ENCODE results near the gene CD209. TPM values are rescaled to one million over a fixed set of nuclear protein-coding genes. Genes with fewer than 3 reads are reported as not detected.

The CD209 gene
- total RNA-seq, 1 donor from 2014 or later, result 8.8 TPM

- TF ChIP-seq CTCF (IDR thresholded peaks at IDR 0.05) (no peak), POLR2AphosphoS5 (IDR thresholded peaks at IDR 0.05; ENCODE audit: insufficient read depth in 1 of 2, low read depth in 1 of 2) (no peak), POLR2A (IDR thresholded peaks at IDR 0.05) (no peak)
- Histone ChIP-seq H3K4me1 (no peaks in the 10 kb centered on the region), H3K36me3 (no peaks in the 10 kb centered on the region), H3K27me3 (peaks cover 7% of the 10 kb centered on the region), H3K27ac (no peak overlapping the region), H3K4me3 (no peak overlapping the region), H3K9me3 (no peaks in the 10 kb centered on the region)
- no peak for DNase-seq (ENCODE audit: extremely low spot score in 2 of 2)
- intact Hi-C loops (cut with DNase I), result no loop called here
These were observed 17.5 kb downstream of the CD209 start for GRCh38 chr19:7729831-7730285.

DNA sequence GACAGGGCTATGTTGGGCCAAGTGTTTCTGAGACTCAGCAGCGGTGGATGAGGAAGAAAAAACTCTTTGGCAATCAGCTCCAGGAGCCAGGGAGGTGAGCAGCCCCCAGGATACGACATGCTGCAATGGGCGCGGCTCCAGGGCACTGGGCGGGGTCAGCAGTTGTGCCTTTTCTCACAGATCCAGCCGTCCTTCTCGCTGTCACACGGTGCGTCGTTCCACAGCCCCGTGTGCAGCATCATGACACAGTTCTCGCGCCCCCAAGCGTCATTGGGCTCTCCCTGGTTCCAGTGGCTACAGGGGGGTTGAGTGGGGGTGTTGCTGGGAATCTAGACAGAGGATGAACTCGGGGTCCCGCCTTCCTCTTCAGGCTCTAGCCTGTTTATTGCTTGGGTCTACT is 18.1 kb downstream of the CD209 start:
- Histone ChIP-seq H3K4me1 (no peaks in the 10 kb centered on the region), H3K36me3 (no peaks in the 10 kb centered on the region), H3K9me3 (no peaks in the 10 kb centered on the region), H3K27ac (no peak overlapping the region), H3K27me3 (peaks cover 7% of the 10 kb centered on the region), H3K4me3 (no peak overlapping the region)
- no peak for TF ChIP-seq CTCF (IDR thresholded peaks at IDR 0.05)
- TF ChIP-seq POLR2A (IDR thresholded peaks at IDR 0.05), result no peak
- no peak for TF ChIP-seq POLR2AphosphoS5 (IDR thresholded peaks at IDR 0.05; ENCODE audit: insufficient read depth in 1 of 2, low read depth in 1 of 2)
- intact Hi-C loops (cut with DNase I), result no loop called here
- DNase-seq (ENCODE audit: extremely low spot score in 2 of 2), result no peak

DNA sequence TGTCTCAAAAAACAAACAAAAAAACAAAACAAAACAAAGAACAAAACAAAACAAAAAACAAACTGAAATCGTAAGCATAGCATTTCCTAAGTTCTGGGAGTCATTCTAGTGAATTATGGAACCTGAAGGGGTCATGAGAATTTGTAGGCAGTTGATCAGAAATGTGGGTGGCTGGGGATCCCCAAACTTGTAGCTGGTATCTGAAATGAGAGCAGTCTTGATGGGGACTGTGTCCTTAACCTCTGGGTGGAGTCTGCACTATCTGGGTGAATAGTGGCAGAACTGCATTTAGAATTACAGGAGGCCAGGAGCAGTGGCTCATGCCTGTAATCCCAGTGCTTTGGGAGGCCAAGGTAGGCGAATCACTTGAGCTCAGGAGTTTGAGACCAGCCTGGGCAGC is 21.5 kb downstream of the CD209 start:
- H3K4me3 ChIP-seq, result no peak overlapping the region
- no peak for TF ChIP-seq CTCF (IDR thresholded peaks at IDR 0.05)
- TF ChIP-seq POLR2A (IDR thresholded peaks at IDR 0.05), result no peak
- no peak for TF ChIP-seq POLR2AphosphoS5 (IDR thresholded peaks at IDR 0.05; ENCODE audit: insufficient read depth in 1 of 2, low read depth in 1 of 2)
- intact Hi-C loops (cut with DNase I), result no loop called here
- no peaks in the 10 kb centered on the region for H3K36me3 ChIP-seq
- DNase-seq (ENCODE audit: extremely low spot score in 2 of 2), result no peak
- H3K9me3 ChIP-seq, result no peaks in the 10 kb centered on the region
- no peak overlapping the region for H3K27ac ChIP-seq
- H3K4me1 ChIP-seq, result no peaks in the 10 kb centered on the region
- H3K27me3 ChIP-seq, result peaks cover 7% of the 10 kb centered on the region

DNA sequence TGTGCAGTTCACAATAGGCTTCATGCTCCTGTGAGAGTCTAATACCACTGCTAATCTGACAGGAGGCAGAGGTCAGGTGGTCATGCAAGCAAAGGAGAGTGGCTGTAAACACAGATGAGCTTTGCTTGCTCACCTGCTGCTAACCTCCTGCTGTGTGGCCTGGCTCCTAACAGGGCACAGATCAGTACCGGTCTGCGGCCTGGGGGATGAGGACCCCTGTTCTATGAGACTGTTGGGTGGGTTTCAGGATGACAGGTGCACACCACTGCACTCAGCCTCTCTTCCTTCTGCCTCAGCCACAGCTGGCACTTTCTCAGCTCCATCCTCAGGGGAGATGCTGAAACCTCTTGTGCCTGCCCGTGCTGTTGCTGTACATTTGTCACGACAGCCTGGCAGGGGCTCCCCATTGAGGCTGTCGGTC is 25.1 kb downstream of the CD209 start:
- Histone ChIP-seq H3K27ac (no peak overlapping the region), H3K9me3 (no peaks in the 10 kb centered on the region), H3K36me3 (no peaks in the 10 kb centered on the region), H3K4me3 (no peak overlapping the region), H3K4me1 (no peaks in the 10 kb centered on the region), H3K27me3 (no peaks in the 10 kb centered on the region)
- TF ChIP-seq POLR2A (IDR thresholded peaks at IDR 0.05), result no peak
- TF ChIP-seq CTCF (IDR thresholded peaks at IDR 0.05), result no peak
- no peak for TF ChIP-seq POLR2AphosphoS5 (IDR thresholded peaks at IDR 0.05; ENCODE audit: insufficient read depth in 1 of 2, low read depth in 1 of 2)
- intact Hi-C loops (cut with DNase I), result no loop called here
- no peak for DNase-seq (ENCODE audit: extremely low spot score in 2 of 2)

- Histone ChIP-seq H3K36me3 (no peaks in the 10 kb centered on the region), H3K4me1 (no peaks in the 10 kb centered on the region), H3K9me3 (no peaks in the 10 kb centered on the region), H3K27ac (no peak overlapping the region), H3K4me3 (no peak overlapping the region), H3K27me3 (no peaks in the 10 kb centered on the region)
- intact Hi-C loops (cut with DNase I), result no loop called here
- DNase-seq (ENCODE audit: extremely low spot score in 2 of 2), result no peak
- TF ChIP-seq POLR2AphosphoS5 (IDR thresholded peaks at IDR 0.05; ENCODE audit: insufficient read depth in 1 of 2, low read depth in 1 of 2) (no peak), POLR2A (IDR thresholded peaks at IDR 0.05) (no peak), CTCF (IDR thresholded peaks at IDR 0.05) (no peak)
These were observed 27.0 kb downstream of the CD209 start for GRCh38 chr19:7720351-7720750.
